Measurements from ENCODE around the gene PEMT.

The PEMT gene

DNA sequence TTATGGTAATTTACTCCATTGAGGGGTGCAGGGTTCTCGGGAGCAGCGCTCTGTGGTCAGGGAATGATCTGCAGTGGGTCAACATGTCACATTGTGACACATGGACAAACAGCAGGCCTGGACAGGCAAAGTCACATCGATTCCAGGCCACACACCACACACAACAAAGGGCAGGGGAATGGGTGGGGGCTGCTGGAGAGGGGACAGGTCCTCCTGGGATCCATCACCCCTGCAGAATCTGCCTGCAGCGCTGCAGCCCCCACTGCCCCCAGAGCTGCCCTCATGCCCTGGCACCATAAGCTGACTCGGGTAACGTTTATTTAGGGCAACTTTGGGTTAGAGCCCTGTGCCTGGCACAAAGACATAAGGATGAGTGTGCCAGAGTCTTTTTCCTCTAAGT lies 9.1 kb downstream of the PEMT start:
- POLR2A ChIA-PET = no interaction called here
- Histone ChIP-seq H3K36me3 (ENCODE audit: control insufficient read depth in 2 of 2, insufficient read depth in 1 of 2, low read length in 2 of 2) (no peaks in the 10 kb centered on the region), H3K27ac (ENCODE audit: extremely low read depth, low read depth, low read length) (no peak overlapping the region), H3K4me3 (ENCODE audit: low read depth, low read length) (no peak overlapping the region), H3K4me1 (ENCODE audit: control insufficient read depth, insufficient read depth, low read length) (0 out of 2 replicates have a peak, but pooled peaks cover 3% of the 10 kb centered on the region), H3K9me3 (ENCODE audit: control insufficient read depth, insufficient read depth, low read depth, low read length) (no peaks in the 10 kb centered on the region)
- CTCF ChIA-PET = interaction anchor here (0.7 to 4.4 kb wide), 4 partner anchors 8 to 60 kb away, joined by 3 to 23 read pairs (median 4); no protein-coding TSS in a partner anchor
- TF ChIP-seq PRDM1 (tag by site-specific recombination; IDR thresholded peaks at IDR 0.05) (no peak), ATF2 (tag by site-specific recombination; IDR thresholded peaks at IDR 0.05; ENCODE audit: low read depth) (no peak), SP3 (tag by site-specific recombination; IDR thresholded peaks at IDR 0.05) (no peak), ZNF701 (tag by site-specific recombination; IDR thresholded peaks at IDR 0.05) (no peak), ZNF76 (tag by site-specific recombination; IDR thresholded peaks at IDR 0.05; ENCODE audit: borderline replicate concordance, low read depth) (no peak), ZBTB49 (tag by site-specific recombination; IDR thresholded peaks at IDR 0.05; ENCODE audit: low read depth) (no peak), ZNF391 (tag by site-specific recombination; IDR thresholded peaks at IDR 0.05; ENCODE audit: borderline replicate concordance, low read depth) (no peak), ZFP41 (tag by site-specific recombination; IDR thresholded peaks at IDR 0.05; ENCODE audit: borderline replicate concordance) (no peak), ELK4 (IDR thresholded peaks at IDR 0.05; ENCODE audit: borderline replicate concordance, low read depth, low read length) (no peak), ZNF600 (tag by site-specific recombination; IDR thresholded peaks at IDR 0.05) (no peak), ZFP3 (tag by site-specific recombination; IDR thresholded peaks at IDR 0.05; ENCODE audit: low read depth) (no peak), PATZ1 (tag by site-specific recombination; IDR thresholded peaks at IDR 0.05) (no peak), ZNF184 (tag by site-specific recombination; IDR thresholded peaks at IDR 0.05) (no peak)

DNA sequence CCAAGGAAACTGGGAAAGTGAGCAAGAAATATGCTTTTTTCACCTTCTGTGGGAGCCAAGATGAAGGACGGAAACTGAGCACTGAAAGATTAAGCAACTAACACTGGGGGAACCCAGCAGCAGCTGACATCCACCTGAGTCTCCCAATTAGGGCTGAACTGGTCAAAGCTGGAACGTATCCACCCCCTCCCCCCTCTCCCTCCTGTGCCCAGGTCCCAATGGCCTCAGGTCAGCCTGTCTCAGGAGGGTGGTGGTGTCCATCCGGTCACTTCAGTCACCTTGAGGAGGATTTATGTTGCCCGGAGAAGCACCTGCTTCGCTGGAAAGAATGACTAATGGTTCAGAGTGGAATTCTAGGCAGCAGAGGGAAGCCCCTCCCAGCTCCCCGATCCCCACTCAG lies 10.0 kb downstream of the PEMT start:
- Histone ChIP-seq H3K4me1 (ENCODE audit: control insufficient read depth, insufficient read depth, low read length) (0 out of 2 replicates have a peak, but pooled peaks cover 3% of the 10 kb centered on the region), H3K27ac (ENCODE audit: extremely low read depth, low read depth, low read length) (no peak overlapping the region), H3K4me3 (ENCODE audit: low read depth, low read length) (no peak overlapping the region), H3K36me3 (ENCODE audit: control insufficient read depth in 2 of 2, insufficient read depth in 1 of 2, low read length in 2 of 2) (peaks cover 0 to 6% of the 10 kb centered on the region in 2 experiments; a peak in 1 of 3 replicates), H3K9me3 (ENCODE audit: control insufficient read depth, insufficient read depth, low read depth, low read length) (no peaks in the 10 kb centered on the region)
- CTCF ChIA-PET = interaction anchor here (4.4 kb wide), 1 partner anchor 13 kb away, joined by 23 read pairs; no protein-coding TSS in a partner anchor
- POLR2A ChIA-PET = no interaction called here
- TF ChIP-seq ZNF624 (tag by site-specific recombination; IDR thresholded peaks at IDR 0.05) (no peak), PRDM4 (tag by site-specific recombination; IDR thresholded peaks at IDR 0.05) (no peak), ZBTB20 (tag by site-specific recombination; IDR thresholded peaks at IDR 0.05) (no peak), ZNF596 (tag by site-specific recombination; IDR thresholded peaks at IDR 0.05) (no peak), ZNF555 (tag by site-specific recombination; conservative IDR thresholded peaks at IDR 0.05) (no peak), SETDB1 (IDR thresholded peaks at IDR 0.05; ENCODE audit: insufficient read length, low read length) (no peak), ZNF548 (tag by site-specific recombination; IDR thresholded peaks at IDR 0.05) (no peak), ZNF514 (tag by site-specific recombination; IDR thresholded peaks at IDR 0.05) (no peak), YY2 (tag by site-specific recombination; IDR thresholded peaks at IDR 0.05) (no peak), KLF9 (tag by site-specific recombination; IDR thresholded peaks at IDR 0.05; ENCODE audit: low read depth) (no peak), ZNF654 (tag by site-specific recombination; IDR thresholded peaks at IDR 0.05; ENCODE audit: low read depth) (no peak), ZNF544 (tag by site-specific recombination; IDR thresholded peaks at IDR 0.05) (no peak)
- TF ChIP-seq, protein P1, sequence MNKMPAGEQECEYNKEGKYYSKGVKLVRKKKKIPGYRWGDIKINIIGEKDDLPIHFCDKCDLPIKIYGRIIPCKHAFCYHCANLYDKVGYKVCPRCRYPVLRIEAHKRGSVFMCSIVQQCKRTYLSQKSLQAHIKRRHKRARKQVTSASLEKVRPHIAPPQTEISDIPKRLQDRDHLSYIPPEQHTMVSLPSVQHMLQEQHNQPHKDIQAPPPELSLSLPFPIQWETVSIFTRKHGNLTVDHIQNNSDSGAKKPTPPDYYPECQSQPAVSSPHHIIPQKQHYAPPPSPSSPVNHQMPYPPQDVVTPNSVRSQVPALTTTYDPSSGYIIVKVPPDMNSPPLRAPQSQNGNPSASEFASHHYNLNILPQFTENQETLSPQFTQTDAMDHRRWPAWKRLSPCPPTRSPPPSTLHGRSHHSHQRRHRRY (tag by site-specific recombination; IDR thresholded peaks at IDR 0.05) = no peak

All from HEK293 (cell line).